NCI-H2196 (cell line): ENCODE data around the gene MALT1.
A peak's percentile ranks its signal among the peaks of the same experiment; 100 is the strongest.

Experiments used
- DNase-seq: peaks from one replicate; lab custom pipeline; 2025; ENCODE audit not compliant: unreplicated experiment; lab: John Stamatoyannopoulos, UW

Gene MALT1

GRCh38 chr18:58690259-58690658, 19.0 kb downstream of the MALT1 start:
- DNase-seq = no peak

GRCh38 chr18:58691256-58691655, 20.0 kb downstream of the MALT1 start:
- DNase-seq = no peak

- no peak for DNase-seq
These were observed 21.3 kb downstream of the MALT1 start for GRCh38 chr18:58692422-58693185.

GRCh38 chr18:58694221-58694620, 23.0 kb downstream of the MALT1 start:
- no peak for DNase-seq

- no peak for DNase-seq
These were observed 23.6 kb downstream of the MALT1 start for GRCh38 chr18:58694720-58695468.

- no peak for DNase-seq
These were observed 24.5 kb downstream of the MALT1 start for GRCh38 chr18:58695772-58696171.

- DNase-seq = no peak
These were observed 25.9 kb downstream of the MALT1 start for GRCh38 chr18:58697146-58697545.

- no peak for DNase-seq
These were observed 27.5 kb downstream of the MALT1 start for GRCh38 chr18:58698701-58699193.

GRCh38 chr18:58699551-58699950, 28.3 kb downstream of the MALT1 start:
- peak; percentile 13 for DNase-seq

GRCh38 chr18:58700209-58700608, 28.9 kb downstream of the MALT1 start:
- DNase-seq = no peak

GRCh38 chr18:58712930-58713329, 41.7 kb downstream of the MALT1 start:
- DNase-seq = no peak

- DNase-seq = no peak
These were observed 43.0 kb downstream of the MALT1 start for GRCh38 chr18:58714259-58714658.

GRCh38 chr18:58714821-58715220, 43.6 kb downstream of the MALT1 start:
- DNase-seq = no peak

- no peak for DNase-seq
These were observed 44.3 kb downstream of the MALT1 start for GRCh38 chr18:58715540-58715939.

GRCh38 chr18:58716060-58716756, 44.9 kb downstream of the MALT1 start:
- DNase-seq = no peak

GRCh38 chr18:58721566-58722239, 50.4 kb downstream of the MALT1 start:
- DNase-seq = no peak

GRCh38 chr18:58723810-58724602, 52.7 kb downstream of the MALT1 start:
- DNase-seq = no peak

GRCh38 chr18:58726671-58727070, 55.4 kb downstream of the MALT1 start:
- DNase-seq = no peak

GRCh38 chr18:58727776-58728500, 56.7 kb downstream of the MALT1 start:
- no peak for DNase-seq

GRCh38 chr18:58728719-58729118, 57.5 kb downstream of the MALT1 start:
- DNase-seq = no peak
